Cardiac fibroblast (primary cell): ENCODE measurements around the gene NLRP6.

Experiments
- DNase-seq, 2 donors: peaks; one replicate each; pipeline versions ENCODE4 v3.0.0 to v3.0.0-alpha.2; 2010; ENCODE audit warnings: low read depth in 2 of 2
- H3K4me3 ChIP-seq, 2 donors: replicated peaks in 1 of 2; 1 replicate in 1 of 2; 2 replicates in 1 of 2; pipeline ENCODE4 v1.5.1; 2011; ENCODE audit warnings: low read depth in 2 of 2, low read length in 2 of 2, mild to moderate bottlenecking in 2 of 2, moderate library complexity in 1 of 2
- CTCF ChIP-seq: IDR thresholded peaks from one replicate; pipeline ENCODE4 v1.5.1; 2011; ENCODE audit warnings: low read depth, mild to moderate bottlenecking, low read length, inconsistent platforms

NLRP6 gene

GRCh38 chr11:287821-288477 is 9.7 kb downstream of the NLRP6 start:
- no peak for DNase-seq
- H3K4me3 ChIP-seq: peak overlapping the region; percentile 54
- no peak for TF ChIP-seq CTCF

DNA sequence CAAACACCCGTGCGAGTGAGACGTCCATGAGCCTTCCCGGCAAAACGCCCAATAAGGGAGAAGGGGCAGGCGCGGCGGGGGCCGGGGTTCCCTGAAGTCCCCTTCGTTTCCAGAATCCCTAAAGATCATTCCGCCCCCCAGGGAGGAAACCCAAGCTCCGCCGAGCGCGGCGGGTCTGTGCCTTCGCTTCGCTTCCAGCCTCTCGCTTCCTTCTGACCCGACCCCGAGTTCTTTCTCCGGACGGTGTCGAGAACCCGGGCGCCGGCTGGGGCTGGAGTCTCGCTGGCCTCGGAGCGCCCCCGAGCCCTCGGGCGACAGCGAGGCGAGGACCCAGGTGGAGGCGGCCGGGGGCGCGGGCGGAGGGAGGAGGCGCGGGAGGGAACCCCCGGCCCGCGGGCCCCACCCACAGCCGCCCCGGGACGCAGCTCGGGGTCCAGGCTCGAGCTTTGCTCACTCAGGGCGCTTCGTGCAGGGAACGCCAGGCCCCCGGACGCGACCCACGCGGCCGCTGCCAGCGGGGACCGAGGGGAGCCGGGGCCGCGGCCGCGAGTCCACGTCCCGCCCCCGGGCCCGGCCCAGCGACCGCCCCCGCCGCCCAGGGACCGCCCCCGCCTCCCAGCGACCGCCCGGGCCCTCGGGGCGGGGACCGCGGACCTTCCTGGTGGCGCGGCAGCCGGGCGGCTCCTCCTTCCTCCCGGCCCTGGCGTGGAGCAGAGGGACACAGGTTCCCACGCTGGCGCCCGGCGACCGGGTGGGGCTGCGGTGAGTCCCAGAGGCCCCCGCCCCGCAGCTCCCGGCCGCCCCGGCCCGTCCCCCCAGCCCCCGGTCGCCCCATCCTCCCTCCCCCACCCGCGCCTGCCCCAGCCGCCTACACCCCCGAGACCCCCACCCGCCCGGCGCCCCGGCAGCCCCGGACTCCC is 10.5 kb downstream of the NLRP6 start, which contains the start of gene PGGHG:
TSS of gene PGGHG (plus strand) at position 649 of the 920 bp plus-strand sequence. CDS start 691 bp downstream, outside the sequence.
- H3K4me3 ChIP-seq: peak within 1 kb of the TSS; percentile 54
- no peak for TF ChIP-seq CTCF
- DNase-seq: peak in 1 of 2 donors; percentile 46

- peak overlapping the region; percentile 41 to 54 for H3K4me3 ChIP-seq
- TF ChIP-seq CTCF: no peak
- DNase-seq: no peak
These were observed 11.1 kb downstream of the NLRP6 start for GRCh38 chr11:289398-289711.

- TF ChIP-seq CTCF: no peak
- peak overlapping the region; percentile 41 to 54 for H3K4me3 ChIP-seq
- no peak for DNase-seq
These were observed 11.8 kb downstream of the NLRP6 start for GRCh38 chr11:289712-290620.

- no peak overlapping the region for H3K4me3 ChIP-seq
- no peak for TF ChIP-seq CTCF
- DNase-seq: no peak
These were observed 12.5 kb downstream of the NLRP6 start for GRCh38 chr11:290621-291231.
